ENCODE measurements around the gene CNTRL.

CNTRL gene

DNA sequence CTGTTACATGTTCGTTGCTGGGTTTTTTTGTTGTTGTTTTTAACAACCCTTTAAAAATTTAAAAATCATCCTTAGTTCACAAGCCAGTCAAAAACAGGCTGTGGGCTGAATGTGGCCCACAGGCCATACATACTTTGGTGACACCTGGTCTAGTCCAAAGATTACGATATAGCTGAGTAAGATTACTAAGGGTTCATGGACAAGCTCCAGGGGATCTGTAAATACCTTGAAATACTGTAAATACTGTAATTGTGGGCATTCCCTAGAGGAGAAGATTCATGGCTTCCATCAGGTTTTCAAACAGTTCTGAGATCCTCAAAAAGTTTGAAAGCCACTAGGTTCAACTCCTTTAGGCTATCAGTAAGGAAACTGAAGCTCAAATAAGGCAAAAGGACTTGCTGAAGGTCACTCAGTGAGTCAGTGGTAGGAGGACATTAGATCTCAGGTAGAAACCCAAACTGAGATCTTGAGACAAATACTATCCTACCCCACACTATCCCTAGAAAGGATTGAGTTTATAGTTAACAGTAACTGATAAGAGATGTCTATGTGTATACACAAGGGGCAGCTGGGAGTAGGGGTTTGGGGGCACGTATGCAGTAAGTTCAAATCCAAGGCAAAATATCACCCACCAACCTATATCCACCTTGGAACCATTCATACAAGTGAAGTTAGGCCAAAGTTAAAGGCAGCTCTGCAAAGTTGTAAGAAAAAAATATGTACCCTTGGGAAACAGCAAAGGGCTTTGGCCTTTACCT is 109.1 kb downstream of the CNTRL start:
- no peak for FAIRE-seq
- no peak for TF ChIP-seq POU2F2 (IDR thresholded peaks at IDR 0.05; ENCODE audit: low read depth, low read length)
- no peak for TF ChIP-seq POLR2A (IDR thresholded peaks at IDR 0.05; ENCODE audit: low read depth, low read length)
- no peak for TF ChIP-seq TAF1 (IDR thresholded peaks at IDR 0.05; ENCODE audit: low read depth, low read length)
- no peak for TF ChIP-seq POLR2AphosphoS5 (IDR thresholded peaks at IDR 0.05; ENCODE audit: low read depth, low read length)
- TF ChIP-seq PAX5 (IDR thresholded peaks at IDR 0.05; ENCODE audit: insufficient read depth, low read length, severe bottlenecking), result no peak
- TF ChIP-seq SPI1 (IDR thresholded peaks at IDR 0.05; ENCODE audit: low read depth, low read length), result no peak
- DNase-seq (ENCODE audit: insufficient read length, low spot score), result no peak

DNA sequence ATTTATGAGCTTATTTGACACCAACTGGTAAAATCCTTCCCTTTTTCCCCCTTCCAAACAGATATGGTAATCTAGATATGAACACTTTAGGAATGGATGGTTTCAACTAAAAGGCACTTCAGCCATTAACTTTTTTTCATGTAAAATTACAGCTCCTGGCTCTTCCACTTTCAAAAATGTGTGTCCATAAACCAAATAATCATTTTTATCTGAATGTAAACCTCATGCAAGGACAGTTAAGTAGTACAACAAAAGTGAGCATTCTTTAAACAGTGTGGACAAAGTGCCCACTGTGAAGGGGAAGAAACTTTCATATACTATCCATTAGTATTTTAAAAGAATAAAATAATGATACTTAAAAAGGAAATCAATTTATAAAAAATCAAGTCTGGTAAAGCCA is 109.7 kb downstream of the CNTRL start:
- FAIRE-seq (no peak), DNase-seq (ENCODE audit: insufficient read length, low spot score) (no peak)
- no peak for TF ChIP-seq PAX5 (IDR thresholded peaks at IDR 0.05; ENCODE audit: insufficient read depth, low read length, severe bottlenecking)
- no peak for TF ChIP-seq SPI1 (IDR thresholded peaks at IDR 0.05; ENCODE audit: low read depth, low read length)
- TF ChIP-seq POLR2A (IDR thresholded peaks at IDR 0.05; ENCODE audit: low read depth, low read length), result no peak
- no peak for TF ChIP-seq TAF1 (IDR thresholded peaks at IDR 0.05; ENCODE audit: low read depth, low read length)
- no peak for TF ChIP-seq POLR2AphosphoS5 (IDR thresholded peaks at IDR 0.05; ENCODE audit: low read depth, low read length)
- no peak for TF ChIP-seq POU2F2 (IDR thresholded peaks at IDR 0.05; ENCODE audit: low read depth, low read length)

DNA sequence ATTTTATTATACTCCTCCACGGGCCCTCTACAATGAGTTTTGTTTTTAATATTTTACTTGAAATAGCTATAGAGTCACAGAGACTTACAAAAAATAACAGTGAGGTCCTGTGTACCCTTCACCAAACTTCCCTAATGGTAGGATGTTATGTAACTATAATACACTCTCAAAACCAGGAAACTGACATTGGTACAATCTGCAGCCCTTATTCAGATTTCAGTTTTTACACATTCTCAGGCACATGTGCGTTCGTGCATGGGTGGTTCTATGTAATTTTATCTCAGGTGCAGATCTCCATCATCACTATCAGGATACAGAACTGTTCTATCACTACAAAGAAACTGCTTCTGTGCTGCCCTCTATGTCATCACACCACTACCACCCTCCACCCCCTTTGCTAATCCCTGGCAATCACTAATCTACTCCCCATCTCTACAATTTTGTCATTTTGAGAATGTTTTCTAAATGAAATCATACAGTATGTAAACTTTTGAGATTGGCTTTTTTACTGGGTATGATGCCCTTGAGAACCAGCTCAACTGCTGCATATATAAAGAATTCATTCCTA is 110.5 kb downstream of the CNTRL start:
- DNase-seq (ENCODE audit: insufficient read length, low spot score) (no peak), FAIRE-seq (peak; percentile 59)
- TF ChIP-seq POLR2AphosphoS5 (IDR thresholded peaks at IDR 0.05; ENCODE audit: low read depth, low read length) (no peak), PAX5 (IDR thresholded peaks at IDR 0.05; ENCODE audit: insufficient read depth, low read length, severe bottlenecking) (no peak), SPI1 (IDR thresholded peaks at IDR 0.05; ENCODE audit: low read depth, low read length) (no peak), TAF1 (IDR thresholded peaks at IDR 0.05; ENCODE audit: low read depth, low read length) (no peak), POU2F2 (IDR thresholded peaks at IDR 0.05; ENCODE audit: low read depth, low read length) (no peak), POLR2A (IDR thresholded peaks at IDR 0.05; ENCODE audit: low read depth, low read length) (no peak)

DNA sequence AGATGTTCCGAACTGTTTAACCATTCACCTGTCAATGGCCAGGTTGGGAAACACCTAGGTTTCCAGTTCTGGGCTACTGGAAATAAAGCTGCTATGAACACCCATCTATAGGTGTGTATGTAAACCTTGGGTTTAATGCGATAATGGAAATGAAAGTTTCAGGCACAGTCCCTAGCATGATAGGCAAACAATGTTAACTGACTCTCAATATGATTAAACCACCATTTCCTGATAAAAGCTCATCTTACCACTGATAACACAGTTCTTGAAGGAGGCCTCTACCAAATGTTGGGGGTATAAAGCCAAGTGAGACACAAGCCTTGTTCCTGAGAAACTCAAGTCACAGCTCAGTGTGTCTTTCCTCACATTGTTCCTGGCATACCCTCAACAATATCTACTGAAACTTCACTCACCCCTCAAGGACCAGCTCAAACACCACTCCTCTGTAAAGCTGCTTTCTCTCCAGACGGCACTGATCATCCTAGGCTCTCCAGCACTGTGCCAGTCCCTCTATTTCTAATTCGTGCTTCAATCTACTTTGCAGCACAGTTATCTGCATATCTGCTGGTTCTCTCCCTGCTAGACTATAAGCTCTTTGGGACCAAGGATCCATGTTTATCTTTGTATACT is 111.1 kb downstream of the CNTRL start:
- FAIRE-seq (peak; percentile 85), DNase-seq (ENCODE audit: insufficient read length, low spot score) (no peak)
- no peak for TF ChIP-seq POU2F2 (IDR thresholded peaks at IDR 0.05; ENCODE audit: low read depth, low read length)
- TF ChIP-seq SPI1 (IDR thresholded peaks at IDR 0.05; ENCODE audit: low read depth, low read length), result no peak
- TF ChIP-seq PAX5 (IDR thresholded peaks at IDR 0.05; ENCODE audit: insufficient read depth, low read length, severe bottlenecking), result no peak
- no peak for TF ChIP-seq TAF1 (IDR thresholded peaks at IDR 0.05; ENCODE audit: low read depth, low read length)
- no peak for TF ChIP-seq POLR2A (IDR thresholded peaks at IDR 0.05; ENCODE audit: low read depth, low read length)
- TF ChIP-seq POLR2AphosphoS5 (IDR thresholded peaks at IDR 0.05; ENCODE audit: low read depth, low read length), result no peak

DNA sequence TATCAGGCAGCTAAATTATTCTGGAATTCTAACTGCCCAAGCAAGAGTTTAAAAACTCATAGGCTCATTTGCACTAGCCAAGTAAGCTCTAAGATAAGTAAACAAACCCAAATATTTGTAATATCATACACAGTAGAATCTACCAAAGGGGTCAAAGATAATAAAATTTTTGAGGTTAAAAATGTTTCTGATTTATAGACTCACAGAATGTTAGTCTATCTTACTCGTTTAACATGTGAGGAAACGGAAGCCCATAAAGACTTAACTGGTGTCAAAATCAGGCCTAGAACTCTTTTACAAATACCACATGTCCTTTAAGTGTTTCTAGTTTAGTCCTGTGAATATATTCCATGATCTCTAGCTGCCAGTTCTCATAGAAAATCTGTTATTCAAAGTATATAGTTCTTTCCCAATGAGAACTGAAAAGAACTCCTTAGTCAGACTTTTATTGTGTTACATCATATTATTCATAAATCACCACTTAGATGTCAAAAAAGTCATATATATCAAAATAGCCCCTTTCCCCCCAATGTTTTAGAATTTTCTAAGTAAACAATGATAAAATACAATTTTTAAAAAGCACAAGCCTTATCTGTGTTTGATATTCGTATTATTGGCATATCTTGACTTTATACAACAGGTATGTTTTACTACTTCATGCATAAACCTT is 113.0 kb downstream of the CNTRL start:
- FAIRE-seq, result no peak
- DNase-seq (ENCODE audit: insufficient read length, low spot score), result no peak
- no peak for TF ChIP-seq POU2F2 (IDR thresholded peaks at IDR 0.05; ENCODE audit: low read depth, low read length)
- no peak for TF ChIP-seq TAF1 (IDR thresholded peaks at IDR 0.05; ENCODE audit: low read depth, low read length)
- TF ChIP-seq PAX5 (IDR thresholded peaks at IDR 0.05; ENCODE audit: insufficient read depth, low read length, severe bottlenecking), result no peak

DNA sequence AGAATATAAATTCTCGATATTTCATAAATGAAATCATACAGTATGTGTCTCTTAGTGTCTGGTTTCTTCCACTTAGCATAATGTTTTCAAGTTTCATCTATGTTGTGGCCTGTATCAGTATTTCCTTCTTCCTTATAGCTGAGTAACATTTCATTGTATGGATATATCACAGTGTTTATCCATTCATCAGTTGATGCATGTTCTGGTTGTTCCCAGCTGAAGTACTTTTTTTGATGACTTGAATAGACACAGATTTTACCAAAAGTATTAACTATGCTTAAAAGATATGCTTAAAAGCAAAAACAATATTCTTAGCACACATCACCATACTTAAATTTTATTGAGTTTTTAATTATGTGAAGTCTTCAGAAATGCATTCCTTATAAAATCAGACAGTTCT is 114.3 kb downstream of the CNTRL start:
- DNase-seq (ENCODE audit: insufficient read length, low spot score) (no peak), FAIRE-seq (no peak)
- TF ChIP-seq POLR2AphosphoS5 (IDR thresholded peaks at IDR 0.05; ENCODE audit: low read depth, low read length), result no peak
- no peak for TF ChIP-seq TAF1 (IDR thresholded peaks at IDR 0.05; ENCODE audit: low read depth, low read length)

DNA sequence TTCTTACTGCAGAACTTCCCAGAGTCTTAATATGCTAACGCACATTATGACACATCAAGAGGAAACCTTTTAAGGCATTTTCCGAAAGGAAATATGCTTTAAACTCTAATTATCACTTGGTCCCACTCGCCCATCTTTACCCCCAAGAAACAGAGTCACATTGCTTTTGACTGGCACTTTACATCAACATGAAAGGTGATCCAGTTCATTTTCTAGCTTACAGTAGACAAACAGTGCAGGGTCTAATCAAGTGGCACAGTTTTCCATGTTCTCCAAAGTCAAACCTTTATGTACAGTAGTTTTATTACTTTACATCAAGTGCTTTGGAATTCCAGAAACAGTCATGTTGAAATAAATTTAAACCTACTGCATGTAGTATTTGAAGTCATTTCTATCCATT is 114.9 kb downstream of the CNTRL start:
- no peak for DNase-seq (ENCODE audit: insufficient read length, low spot score)
- no peak for TF ChIP-seq TAF1 (IDR thresholded peaks at IDR 0.05; ENCODE audit: low read depth, low read length)
- TF ChIP-seq POLR2A (IDR thresholded peaks at IDR 0.05; ENCODE audit: low read depth, low read length), result no peak
- TF ChIP-seq PAX5 (IDR thresholded peaks at IDR 0.05; ENCODE audit: insufficient read depth, low read length, severe bottlenecking), result no peak
- TF ChIP-seq POLR2AphosphoS5 (IDR thresholded peaks at IDR 0.05; ENCODE audit: low read depth, low read length), result no peak
- no peak for TF ChIP-seq SPI1 (IDR thresholded peaks at IDR 0.05; ENCODE audit: low read depth, low read length)
- TF ChIP-seq POU2F2 (IDR thresholded peaks at IDR 0.05; ENCODE audit: low read depth, low read length), result no peak

DNA sequence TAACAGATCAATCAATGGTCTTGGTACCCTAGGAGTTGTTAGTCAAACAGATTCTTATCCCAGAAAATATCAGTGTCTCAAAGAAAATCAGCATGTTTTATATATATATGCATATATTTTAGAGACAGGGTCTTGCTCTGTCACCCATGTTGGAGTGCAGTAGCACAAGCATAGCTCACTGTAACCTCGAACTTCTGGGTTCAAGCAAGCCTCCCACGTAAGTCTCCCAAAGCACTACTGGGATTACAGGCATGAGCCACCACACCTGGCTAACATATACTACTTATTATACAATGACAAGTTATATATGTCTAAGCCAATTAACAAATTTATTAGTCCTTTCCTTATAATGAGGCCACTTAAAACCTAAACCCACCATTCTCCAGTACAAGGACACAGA is 116.5 kb downstream of the CNTRL start:
- no peak for TF ChIP-seq TAF1 (IDR thresholded peaks at IDR 0.05; ENCODE audit: low read depth, low read length)
- TF ChIP-seq POU2F2 (IDR thresholded peaks at IDR 0.05; ENCODE audit: low read depth, low read length), result no peak
- no peak for TF ChIP-seq POLR2AphosphoS5 (IDR thresholded peaks at IDR 0.05; ENCODE audit: low read depth, low read length)
- no peak for TF ChIP-seq PAX5 (IDR thresholded peaks at IDR 0.05; ENCODE audit: insufficient read depth, low read length, severe bottlenecking)
- no peak for TF ChIP-seq SPI1 (IDR thresholded peaks at IDR 0.05; ENCODE audit: low read depth, low read length)
- no peak for TF ChIP-seq POLR2A (IDR thresholded peaks at IDR 0.05; ENCODE audit: low read depth, low read length)
- FAIRE-seq, result no peak
- DNase-seq (ENCODE audit: insufficient read length, low spot score), result no peak

More for the DNA sequence above, 114.9 kb downstream of the CNTRL start:
- no peak for FAIRE-seq

DNA sequence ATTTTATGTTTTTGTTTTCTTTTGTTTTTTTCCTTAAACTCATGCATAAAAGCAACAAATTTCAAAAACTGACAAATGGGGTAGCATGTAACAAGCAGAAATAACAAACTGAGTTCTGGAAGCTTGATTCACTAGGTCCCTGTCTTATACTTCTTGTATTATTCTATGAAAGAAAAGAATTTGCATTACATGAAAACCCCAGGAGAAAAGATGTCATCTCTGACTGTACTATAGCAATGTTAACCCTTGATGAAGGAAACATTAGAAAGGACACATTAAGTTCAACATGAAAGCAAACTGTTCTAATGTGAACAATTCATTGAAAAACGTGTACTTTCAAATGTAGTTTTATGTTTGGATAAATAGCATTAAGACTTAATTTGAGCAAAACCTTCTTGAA is 117.8 kb downstream of the CNTRL start:
- TF ChIP-seq SPI1 (IDR thresholded peaks at IDR 0.05; ENCODE audit: low read depth, low read length) (no peak), POLR2AphosphoS5 (IDR thresholded peaks at IDR 0.05; ENCODE audit: low read depth, low read length) (no peak), PAX5 (IDR thresholded peaks at IDR 0.05; ENCODE audit: insufficient read depth, low read length, severe bottlenecking) (no peak), TAF1 (IDR thresholded peaks at IDR 0.05; ENCODE audit: low read depth, low read length) (no peak), POLR2A (IDR thresholded peaks at IDR 0.05; ENCODE audit: low read depth, low read length) (no peak), POU2F2 (IDR thresholded peaks at IDR 0.05; ENCODE audit: low read depth, low read length) (no peak)
- no peak for FAIRE-seq
- no peak for DNase-seq (ENCODE audit: insufficient read length, low spot score)
